ENCODE measurements around the gene ASZ1.

DNA sequence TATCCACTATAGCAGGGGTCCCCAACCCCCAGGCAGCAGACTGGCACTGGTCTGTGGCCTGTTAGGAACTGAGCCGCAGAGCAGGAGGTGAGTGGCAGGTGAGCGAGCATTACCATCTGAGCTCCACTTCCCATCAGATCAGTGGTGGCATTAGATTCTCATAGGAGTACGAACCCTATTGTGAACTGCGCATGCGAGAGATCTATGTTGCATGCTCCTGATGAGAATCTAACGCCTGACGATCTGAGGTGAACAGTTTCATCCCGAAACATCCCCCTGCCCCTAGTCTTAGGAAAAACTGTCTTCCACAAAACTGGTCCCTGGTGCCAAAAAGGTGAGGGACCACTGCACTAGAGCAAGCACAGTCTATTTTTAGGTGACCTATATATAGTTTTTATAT, 23.6 kb downstream of the ASZ1 start:
- TF ChIP-seq, protein P1, sequence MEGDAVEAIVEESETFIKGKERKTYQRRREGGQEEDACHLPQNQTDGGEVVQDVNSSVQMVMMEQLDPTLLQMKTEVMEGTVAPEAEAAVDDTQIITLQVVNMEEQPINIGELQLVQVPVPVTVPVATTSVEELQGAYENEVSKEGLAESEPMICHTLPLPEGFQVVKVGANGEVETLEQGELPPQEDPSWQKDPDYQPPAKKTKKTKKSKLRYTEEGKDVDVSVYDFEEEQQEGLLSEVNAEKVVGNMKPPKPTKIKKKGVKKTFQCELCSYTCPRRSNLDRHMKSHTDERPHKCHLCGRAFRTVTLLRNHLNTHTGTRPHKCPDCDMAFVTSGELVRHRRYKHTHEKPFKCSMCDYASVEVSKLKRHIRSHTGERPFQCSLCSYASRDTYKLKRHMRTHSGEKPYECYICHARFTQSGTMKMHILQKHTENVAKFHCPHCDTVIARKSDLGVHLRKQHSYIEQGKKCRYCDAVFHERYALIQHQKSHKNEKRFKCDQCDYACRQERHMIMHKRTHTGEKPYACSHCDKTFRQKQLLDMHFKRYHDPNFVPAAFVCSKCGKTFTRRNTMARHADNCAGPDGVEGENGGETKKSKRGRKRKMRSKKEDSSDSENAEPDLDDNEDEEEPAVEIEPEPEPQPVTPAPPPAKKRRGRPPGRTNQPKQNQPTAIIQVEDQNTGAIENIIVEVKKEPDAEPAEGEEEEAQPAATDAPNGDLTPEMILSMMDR (IDR thresholded peaks at IDR 0.05; ENCODE audit: insufficient read depth, low read length, poor library complexity, severe bottlenecking), result no peak
- no peak for TF ChIP-seq EZH2phosphoT487 (conservative IDR thresholded peaks at IDR 0.05; ENCODE audit: low read length)
